GM18867 (cell line): Measurements from ENCODE around the gene SHH.
"Not testable (repeated sequence)": the region's sequence is repeated elsewhere in the genome, so short reads cannot be mapped to it uniquely, and the experiment has no call there.

Experiments used
- ATAC-seq: cut with Tn5 transposase; IDR thresholded peaks from one replicate; pipeline ENCODE4 v1.9.1; 2021; ENCODE audit warnings: mild to moderate bottlenecking, moderate library complexity; ENCODE audit not compliant: unreplicated experiment

The SHH gene

GRCh38 chr7:155843426-155844018, 31.3 kb upstream of the SHH start:
- ATAC-seq: no peak

GRCh38 chr7:155842496-155843265, 30.4 kb upstream of the SHH start:
- no peak for ATAC-seq

GRCh38 chr7:155840909-155841308, 28.6 kb upstream of the SHH start:
- ATAC-seq: no peak

GRCh38 chr7:155840262-155840885, 28.1 kb upstream of the SHH start:
- ATAC-seq: no peak

- ATAC-seq: no peak
Observed at GRCh38 chr7:155839461-155839860, 27.2 kb upstream of the SHH start.

GRCh38 chr7:155838312-155838711, 26.0 kb upstream of the SHH start:
- not testable (repeated sequence) for ATAC-seq

GRCh38 chr7:155837126-155837479, 24.8 kb upstream of the SHH start:
- ATAC-seq: no peak

GRCh38 chr7:155836216-155837125, 24.2 kb upstream of the SHH start:
- no peak for ATAC-seq

- ATAC-seq: no peak
Observed at GRCh38 chr7:155835446-155836215, 23.4 kb upstream of the SHH start.

- ATAC-seq: no peak
Observed at GRCh38 chr7:155834486-155835048, 22.3 kb upstream of the SHH start.

GRCh38 chr7:155833651-155834050, 21.4 kb upstream of the SHH start:
- no peak for ATAC-seq

GRCh38 chr7:155832581-155832981, 20.3 kb upstream of the SHH start:
- no peak for ATAC-seq

- ATAC-seq: no peak
Observed at GRCh38 chr7:155831807-155832524, 19.7 kb upstream of the SHH start.

- ATAC-seq: no peak
Observed at GRCh38 chr7:155830961-155831806, 18.9 kb upstream of the SHH start.

- ATAC-seq: no peak
Observed at GRCh38 chr7:155829796-155830470, 17.7 kb upstream of the SHH start.

GRCh38 chr7:155825336-155825735, 13.1 kb upstream of the SHH start:
- ATAC-seq: no peak

- no peak for ATAC-seq
Observed at GRCh38 chr7:155824227-155824886, 12.1 kb upstream of the SHH start.

- no peak for ATAC-seq
Observed at GRCh38 chr7:155821851-155822250, 9.6 kb upstream of the SHH start.
